H1 (cell line): ENCODE measurements around the gene SLC25A28. TPM values are rescaled to one million over a fixed set of nuclear protein-coding genes. Genes with fewer than 3 reads are reported as not detected.

Experiments
- CBX5 ChIP-seq: fragments of 300-800, 300-1000 bp; sonication (generic); IDR thresholded peaks from 2 replicates; pipeline ENCODE4 v1.7.1; 2016; ENCODE audit warnings: antibody characterized with exemption, low read length, low read depth
- CHD2 ChIP-seq: IDR thresholded peaks from 2 replicates; pipeline ENCODE4 v1.6.1; 2012; ENCODE audit warnings: low read length, improper control_type of control experiment
- CHD7 ChIP-seq: fragments of 300-600 bp; sonication (generic); IDR thresholded peaks from 2 replicates; pipeline ENCODE4 v1.7.1; 2012; ENCODE audit warnings: low read length, moderate library complexity, mild to moderate bottlenecking, inconsistent platforms; ENCODE audit not compliant: insufficient replicate concordance
- CTBP2 ChIP-seq: IDR thresholded peaks from 2 replicates; pipeline ENCODE4 v1.7.0; 2011; ENCODE audit warnings: borderline replicate concordance, mild to moderate bottlenecking, moderate library complexity, mixed read lengths, low read length; ENCODE audit not compliant: insufficient read depth, insufficient read length
- POLR2AphosphoS5 ChIP-seq: IDR thresholded peaks from 2 replicates; pipeline ENCODE4 v1.6.1; 2011; ENCODE audit warnings: low read depth, low read length
- POU5F1 ChIP-seq: IDR thresholded peaks from 2 replicates; pipeline ENCODE4 v1.6.1; 2011; ENCODE audit warnings: low read depth, mild to moderate bottlenecking, low read length, moderate library complexity
- RNF2 ChIP-seq: fragments of 200-900, 300-1000 bp; sonication (generic); IDR thresholded peaks from 2 replicates; pipeline ENCODE4 v1.7.1; 2016; ENCODE audit warnings: borderline replicate concordance, low read depth, mild to moderate bottlenecking, antibody characterized with exemption, low read length; ENCODE audit not compliant: poor library complexity, severe bottlenecking; ENCODE audit errors: missing control alignments
- SAP30 ChIP-seq: fragments of 300-600 bp; sonication (generic); IDR thresholded peaks from 2 replicates; pipeline ENCODE4 v1.7.1; 2012; ENCODE audit warnings: low read length, moderate library complexity, mild to moderate bottlenecking, inconsistent platforms; ENCODE audit not compliant: insufficient read depth, insufficient replicate concordance
- SIX5 ChIP-seq: IDR thresholded peaks from 2 replicates; pipeline ENCODE4 v1.6.1; 2011; ENCODE audit warnings: mild to moderate bottlenecking, low read depth, low read length
- SP2 ChIP-seq: IDR thresholded peaks from 2 replicates; pipeline ENCODE4 v1.6.1; 2012; ENCODE audit warnings: mild to moderate bottlenecking, low read length, inconsistent platforms
- SP4 ChIP-seq: IDR thresholded peaks from 2 replicates; pipeline ENCODE4 v1.6.1; 2012; ENCODE audit warnings: low read length, inconsistent platforms
- TEAD4 ChIP-seq: IDR thresholded peaks from 2 replicates; pipeline ENCODE4 v1.6.1; 2012; ENCODE audit warnings: low read depth, low read length, inconsistent platforms, mixed read lengths
- YY1 ChIP-seq: IDR thresholded peaks from 2 replicates; pipeline ENCODE4 v1.6.1; 2011; ENCODE audit warnings: low read depth, mild to moderate bottlenecking, low read length
- polyA plus RNA-seq, 7 experiments: library from polyadenylated mRNA; depleted of rRNA in 3 of 7; stranded (reverse) in 5 of 7; unstranded in 2 of 7; fragments of >200 nt in 5 of 7; fragments of 200-250 nt in 2 of 7; gene quantifications; 1 replicate in 5 of 7; 2 replicates in 1 of 7; 4 replicates in 1 of 7; pipeline versions ENCODE4 v1.2.1 to v1.2.3, GENCODE V29; 2011 to 2013; ENCODE audit warnings: missing spikeins in 2 of 7, mixed read lengths in 2 of 7
- total RNA-seq: library from RNA; stranded (reverse); fragmentation: NEBNext Ultra II Directional; extraction: Animal tissue kit (Norgen Biotek cat#: 25700); gene quantifications from 2 replicates; pipeline ENCODE4 v1.2.1, GENCODE V29; 2021

Gene SLC25A28
- total and polyA plus RNA-seq, 2 of the 8 experiments (the other 6 are each of a cell fraction or from before 2014, with no cell fraction given) = 17.2 to 18.5 TPM

GRCh38 chr10:99565166-99565565 is 55.1 kb downstream of the SLC25A28 start (continued):
- no peak for TF ChIP-seq CHD7
- TF ChIP-seq CTBP2 = no peak
- TF ChIP-seq RNF2 = no peak
- TF ChIP-seq POLR2AphosphoS5 = no peak
- no peak for TF ChIP-seq SAP30
- no peak for TF ChIP-seq CBX5
- no peak for TF ChIP-seq POU5F1
- no peak for TF ChIP-seq CHD2
- no peak for TF ChIP-seq TEAD4
- no peak for TF ChIP-seq SP2
- no peak for TF ChIP-seq YY1
- TF ChIP-seq SP4 = no peak
- TF ChIP-seq SIX5 = no peak
